ENCODE results near the gene RFTN2.

DNA sequence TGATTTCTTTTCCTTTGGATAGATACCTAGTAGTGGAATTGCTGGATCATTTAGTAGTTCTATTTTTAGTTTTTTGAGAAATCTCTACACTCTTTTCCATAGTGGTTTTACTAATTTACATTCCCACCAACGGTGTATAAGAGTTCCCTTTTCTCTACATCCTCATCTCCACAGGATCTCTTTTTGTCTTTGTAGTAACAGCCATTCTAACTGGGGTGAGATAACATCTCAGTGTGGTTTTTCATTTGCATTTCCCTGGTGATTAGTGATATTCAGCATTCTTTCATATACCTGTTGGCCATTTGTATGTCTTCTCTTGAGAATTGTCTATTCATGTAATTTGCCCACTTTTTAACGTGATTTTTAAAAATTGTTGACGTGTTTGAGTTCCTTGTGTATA is 13.8 kb downstream of the RFTN2 start:
- TF ChIP-seq EZH2 (IDR thresholded peaks at IDR 0.05; ENCODE audit: borderline replicate concordance, low read length): no peak
- TF ChIP-seq, protein P1, sequence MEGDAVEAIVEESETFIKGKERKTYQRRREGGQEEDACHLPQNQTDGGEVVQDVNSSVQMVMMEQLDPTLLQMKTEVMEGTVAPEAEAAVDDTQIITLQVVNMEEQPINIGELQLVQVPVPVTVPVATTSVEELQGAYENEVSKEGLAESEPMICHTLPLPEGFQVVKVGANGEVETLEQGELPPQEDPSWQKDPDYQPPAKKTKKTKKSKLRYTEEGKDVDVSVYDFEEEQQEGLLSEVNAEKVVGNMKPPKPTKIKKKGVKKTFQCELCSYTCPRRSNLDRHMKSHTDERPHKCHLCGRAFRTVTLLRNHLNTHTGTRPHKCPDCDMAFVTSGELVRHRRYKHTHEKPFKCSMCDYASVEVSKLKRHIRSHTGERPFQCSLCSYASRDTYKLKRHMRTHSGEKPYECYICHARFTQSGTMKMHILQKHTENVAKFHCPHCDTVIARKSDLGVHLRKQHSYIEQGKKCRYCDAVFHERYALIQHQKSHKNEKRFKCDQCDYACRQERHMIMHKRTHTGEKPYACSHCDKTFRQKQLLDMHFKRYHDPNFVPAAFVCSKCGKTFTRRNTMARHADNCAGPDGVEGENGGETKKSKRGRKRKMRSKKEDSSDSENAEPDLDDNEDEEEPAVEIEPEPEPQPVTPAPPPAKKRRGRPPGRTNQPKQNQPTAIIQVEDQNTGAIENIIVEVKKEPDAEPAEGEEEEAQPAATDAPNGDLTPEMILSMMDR (IDR thresholded peaks at IDR 0.05; ENCODE audit: low read length): no peak
